Right cardiac atrium (tissue), 5 donors: ENCODE results near the gene MYZAP. TPM values are rescaled to one million over a fixed set of nuclear protein-coding genes. Genes with fewer than 3 reads are reported as not detected.

Experiments used
- ATAC-seq, 2 donors: fragments of 200-7000 bp; cut with Tn5 transposase; one replicate each; pipeline versions ENCODE4 v1.8.0 to v1.9.1; 2020; ENCODE audit warnings: moderate library complexity in 2 of 2, mild to moderate bottlenecking in 1 of 2
- DNase-seq, 3 donors: peaks; one replicate each; pipeline ENCODE4 v3.0.0-alpha.2; 2020
- H3K27ac ChIP-seq: one replicate; pipeline ENCODE4 v1.5.1; 2013; ENCODE audit warnings: mild to moderate bottlenecking, low read length, control low read depth, moderate library complexity
- H3K27me3 ChIP-seq: one replicate; pipeline ENCODE4 v1.6.1; 2013; ENCODE audit not compliant: control insufficient read depth, insufficient read depth
- H3K4me1 ChIP-seq: one replicate; pipeline ENCODE4 v1.6.1; 2013; ENCODE audit warnings: low read length; ENCODE audit not compliant: control insufficient read depth, insufficient read depth
- H3K4me3 ChIP-seq: one replicate; pipeline ENCODE4 v1.5.1; 2013; ENCODE audit warnings: low read length, control low read depth
- H3K9me3 ChIP-seq: one replicate; pipeline ENCODE4 v1.6.1; 2013; ENCODE audit warnings: low read length; ENCODE audit not compliant: control insufficient read depth
- WGBS: extraction: QIAGEN DNeasy Blood & Tissue Kit; methylation state at CpG from one replicate; pipeline ENCODE4 v1.1.7; 2013; 5-methylcytosine and 5-hydroxymethylcytosine counted together
- intact Hi-C, 4 donors: fragments of 100-400 bp; cut with DNase I; formaldehyde crosslinking; loops; one replicate each; pipeline versions ENCODE4 v1.11.0 to v1.14.0; 2022 to 2023
- polyA plus RNA-seq: library from polyadenylated mRNA; stranded (reverse); fragments of 200-250 nt; gene quantifications from one replicate; pipeline ENCODE4 v1.2.3, GENCODE V29; 2013
- total RNA-seq, 4 donors: library from RNA; stranded (reverse); fragmentation: NEBNext Ultra II Directional; extraction: Animal tissue kit (Norgen Biotek cat#: 25700); gene quantifications; one replicate each; pipeline ENCODE4 v1.2.1, GENCODE V29; 2021
- donor health status: healthy with polysubstance abuse.
- donor health status: DM: no; HTN: yes; CAD: no.
- donor health status: DM: no; HTN: no; CAD: no.
- donor health status: DM: no; HTN: yes; CAD: no; lungs with severe emphysema.
- donor health status: DM: yes; HTN: yes; CAD: no.

The MYZAP gene
- total and polyA plus RNA-seq, 5 donors = 557 to 764 (median 620) TPM

GRCh38 chr15:57573151-57573550 lies 18.6 kb upstream of the MYZAP start:
- Histone ChIP-seq H3K27me3 (no peaks in the 10 kb centered on the region), H3K4me1 (no peaks in the 10 kb centered on the region), H3K4me3 (no peak overlapping the region), H3K9me3 (no peaks in the 10 kb centered on the region), H3K27ac (no peak overlapping the region)
- ATAC-seq (no peak), DNase-seq (no peak)
- 93% methylated on average over 4 of the region's 4 CpGs for WGBS
- intact Hi-C loops = no loop called here

- Histone ChIP-seq H3K4me1 (peaks cover 2% of the 10 kb centered on the region), H3K4me3 (no peak overlapping the region), H3K9me3 (no peaks in the 10 kb centered on the region), H3K27ac (no peak overlapping the region), H3K27me3 (no peaks in the 10 kb centered on the region)
- DNase-seq (no peak), ATAC-seq (no peak)
- intact Hi-C loops = no loop called here
- WGBS = 80% methylated on average over 5 of the region's 5 CpGs
Measured at GRCh38 chr15:57575363-57575762, 16.3 kb upstream of the MYZAP start.

- ATAC-seq (no peak), DNase-seq (no peak)
- H3K27ac ChIP-seq = no peak overlapping the region
- H3K27me3 ChIP-seq = no peaks in the 10 kb centered on the region
- peaks cover 2% of the 10 kb centered on the region for H3K4me1 ChIP-seq
- H3K9me3 ChIP-seq = no peaks in the 10 kb centered on the region
- intact Hi-C loops = no loop called here
- H3K4me3 ChIP-seq = no peak overlapping the region
- WGBS = 47% methylated on average over 6 of the region's 6 CpGs
Measured at GRCh38 chr15:57578288-57578900, 13.3 kb upstream of the MYZAP start.

GRCh38 chr15:57580428-57580827 lies 11.3 kb upstream of the MYZAP start:
- H3K27me3 ChIP-seq = no peaks in the 10 kb centered on the region
- H3K27ac ChIP-seq = no peak overlapping the region
- no peak overlapping the region for H3K4me3 ChIP-seq
- H3K4me1 ChIP-seq = peaks cover 2% of the 10 kb centered on the region
- ATAC-seq (no peak), DNase-seq (no peak)
- intact Hi-C loops = no loop called here
- WGBS = 90% methylated on average over 8 of the region's 8 CpGs
- no peaks in the 10 kb centered on the region for H3K9me3 ChIP-seq

GRCh38 chr15:57580866-57581265 lies 10.8 kb upstream of the MYZAP start:
- H3K4me1 ChIP-seq = peaks cover 2% of the 10 kb centered on the region
- 89% methylated on average over 5 of the region's 5 CpGs for WGBS
- no peaks in the 10 kb centered on the region for H3K27me3 ChIP-seq
- intact Hi-C loops = no loop called here
- no peaks in the 10 kb centered on the region for H3K9me3 ChIP-seq
- no peak overlapping the region for H3K27ac ChIP-seq
- no peak overlapping the region for H3K4me3 ChIP-seq
- no peak for ATAC-seq
- DNase-seq = no peak

- Histone ChIP-seq H3K27ac (no peak overlapping the region), H3K9me3 (no peaks in the 10 kb centered on the region), H3K27me3 (no peaks in the 10 kb centered on the region), H3K4me3 (no peak overlapping the region), H3K4me1 (peaks cover 2% of the 10 kb centered on the region)
- intact Hi-C loops = no loop called here
- 71% methylated on average over 1 of the region's 1 CpG for WGBS
- ATAC-seq (peak; percentile 34 to 65), DNase-seq (no peak)
Measured at GRCh38 chr15:57582090-57582489, 9.6 kb upstream of the MYZAP start.

GRCh38 chr15:57583282-57583681 lies 8.4 kb upstream of the MYZAP start:
- DNase-seq = no peak
- Histone ChIP-seq H3K27me3 (no peaks in the 10 kb centered on the region), H3K4me1 (peaks cover 5% of the 10 kb centered on the region), H3K27ac (no peak overlapping the region), H3K9me3 (no peaks in the 10 kb centered on the region), H3K4me3 (no peak overlapping the region)
- intact Hi-C loops = no loop called here
- ATAC-seq = no peak
- WGBS = 93% methylated on average over 2 of the region's 2 CpGs

- intact Hi-C loops = no loop called here
- 95% methylated on average over 3 of the region's 3 CpGs for WGBS
- no peak overlapping the region for H3K27ac ChIP-seq
- DNase-seq (no peak), ATAC-seq (no peak)
- H3K9me3 ChIP-seq = no peaks in the 10 kb centered on the region
- no peaks in the 10 kb centered on the region for H3K27me3 ChIP-seq
- H3K4me3 ChIP-seq = no peak overlapping the region
- H3K4me1 ChIP-seq = peaks cover 4% of the 10 kb centered on the region
Measured at GRCh38 chr15:57583720-57584119, 8.0 kb upstream of the MYZAP start.

GRCh38 chr15:57586661-57587424 lies 4.9 kb upstream of the MYZAP start:
- no peak for ATAC-seq
- no peak overlapping the region for H3K27ac ChIP-seq
- no peaks in the 10 kb centered on the region for H3K9me3 ChIP-seq
- no peaks in the 10 kb centered on the region for H3K27me3 ChIP-seq
- H3K4me1 ChIP-seq = peaks cover 14% of the 10 kb centered on the region
- DNase-seq = no peak
- H3K4me3 ChIP-seq = no peak overlapping the region
- 50% methylated on average over 6 of the region's 6 CpGs for WGBS
- intact Hi-C loops = no loop called here

GRCh38 chr15:57589281-57589680 lies 2.4 kb upstream of the MYZAP start:
- WGBS = 37% methylated on average over 1 of the region's 1 CpG
- H3K27ac ChIP-seq = peak overlapping the region; percentile 68
- peak; percentile 26 to 40 for ATAC-seq

GRCh38 chr15:57589754-57590153 lies 1.9 kb upstream of the MYZAP start:
- DNase-seq = peak; percentile 49 to 80 (median 78)
- Histone ChIP-seq H3K27ac (peak overlapping the region; percentile 68), H3K4me3 (no peak overlapping the region), H3K4me1 (peaks cover 14% of the 10 kb centered on the region), H3K9me3 (no peaks in the 10 kb centered on the region), H3K27me3 (no peaks in the 10 kb centered on the region)
- intact Hi-C loops = no loop called here
- ATAC-seq = peak; percentile 7 to 49
- WGBS = 50% methylated on average over 2 of the region's 2 CpGs

More at GRCh38 chr15:57589281-57589680, 2.4 kb upstream of the MYZAP start:
- peaks cover 14% of the 10 kb centered on the region for H3K4me1 ChIP-seq
- H3K9me3 ChIP-seq = no peaks in the 10 kb centered on the region
- H3K27me3 ChIP-seq = no peaks in the 10 kb centered on the region
- no peak overlapping the region for H3K4me3 ChIP-seq
- DNase-seq = peak in 1 of 3 donors; percentile 56
- intact Hi-C loops = no loop called here
